ENCODE data around the gene UST. TPM values are rescaled to one million over a fixed set of nuclear protein-coding genes. Genes with fewer than 3 reads are reported as not detected.

UST gene
- total RNA-seq, 2 donors from 2014 or later, result 15.3 to 16.3 TPM

GRCh38 chr6:148935705-148936435 is 189.0 kb downstream of the UST start:
- H3K27ac Mint-ChIP-seq, result no peak overlapping the region
- no peak overlapping the region for H3K9ac ChIP-seq (ENCODE audit: extremely low read depth, low read length, poor library complexity, severe bottlenecking)

GRCh38 chr6:148943451-148943850 is 196.6 kb downstream of the UST start:
- H3K4me3 Mint-ChIP-seq, result no peak overlapping the region
- H3K4me1 Mint-ChIP-seq, result peaks cover 15% of the 10 kb centered on the region
- no peak for TF ChIP-seq CTCF (conservative IDR thresholded peaks at IDR 0.05)
- Histone ChIP-seq H3K4me3 (ENCODE audit: low read length) (no peak overlapping the region), H3K9me3 (ENCODE audit: control insufficient read depth, low read length) (no peaks in the 10 kb centered on the region), H3K27ac (ENCODE audit: low read depth, low read length) (no peak overlapping the region), H3K36me3 (ENCODE audit: control insufficient read depth, insufficient read depth, low read length) (no peaks in the 10 kb centered on the region), H3K27me3 (ENCODE audit: control insufficient read depth, insufficient read depth, low read length, poor library complexity, severe bottlenecking) (no peaks in the 10 kb centered on the region), H3K9ac (ENCODE audit: extremely low read depth, low read length, poor library complexity, severe bottlenecking) (no peak overlapping the region), H3K4me1 (ENCODE audit: control insufficient read depth, insufficient read depth, low read length) (peaks cover 3% of the 10 kb centered on the region)
- WGBS, 2 experiments (ENCODE audit: insufficient coverage in 1 of 2, insufficient read length in 1 of 2), result no CpG with 5 or more reads among the region's 1 CpG
- H3K9me3 Mint-ChIP-seq, result no peaks in the 10 kb centered on the region
- H3K27ac Mint-ChIP-seq, result no peak overlapping the region
- peaks cover 7% of the 10 kb centered on the region for H3K36me3 Mint-ChIP-seq (ENCODE audit: low read depth)
- H3K27me3 Mint-ChIP-seq (ENCODE audit: insufficient read depth), result no peaks in the 10 kb centered on the region
- DNase-seq, result no peak

More at GRCh38 chr6:148935705-148936435, 189.0 kb downstream of the UST start:
- no peaks in the 10 kb centered on the region for H3K9me3 ChIP-seq (ENCODE audit: control insufficient read depth, low read length)
- H3K4me3 ChIP-seq (ENCODE audit: low read length), result no peak overlapping the region
- no peaks in the 10 kb centered on the region for H3K27me3 ChIP-seq (ENCODE audit: control insufficient read depth, insufficient read depth, low read length, poor library complexity, severe bottlenecking)
- Mint-ChIP-seq H3K4me1 (peaks cover 11% of the 10 kb centered on the region), H3K36me3 (ENCODE audit: low read depth) (no peaks in the 10 kb centered on the region), H3K27me3 (ENCODE audit: insufficient read depth) (no peaks in the 10 kb centered on the region), H3K9me3 (no peaks in the 10 kb centered on the region), H3K4me3 (no peak overlapping the region)
- DNase-seq, result no peak
- no peaks in the 10 kb centered on the region for H3K36me3 ChIP-seq (ENCODE audit: control insufficient read depth, insufficient read depth, low read length)
- 89% methylated on average over 7 of the region's 7 CpGs; no CpG with 5 or more reads in 1 of the 2 experiments for WGBS, 2 experiments (ENCODE audit: insufficient coverage in 1 of 2, insufficient read length in 1 of 2)
- peaks cover 5% of the 10 kb centered on the region for H3K4me1 ChIP-seq (ENCODE audit: control insufficient read depth, insufficient read depth, low read length)
- TF ChIP-seq CTCF (conservative IDR thresholded peaks at IDR 0.05), result no peak
- H3K27ac ChIP-seq (ENCODE audit: low read depth, low read length), result no peak overlapping the region

GRCh38 chr6:148944608-148945007 is 197.8 kb downstream of the UST start:
- H3K9me3 ChIP-seq (ENCODE audit: control insufficient read depth, low read length), result no peaks in the 10 kb centered on the region
- 98 to 100% methylated on average over 1 of the region's 1 CpG for whole genome bisulfite sequencing, 2 experiments (ENCODE audit: insufficient coverage in 1 of 2, insufficient read length in 1 of 2)
- H3K36me3 ChIP-seq (ENCODE audit: control insufficient read depth, insufficient read depth, low read length), result no peaks in the 10 kb centered on the region
- Mint-ChIP-seq H3K4me3 (no peak overlapping the region), H3K36me3 (ENCODE audit: low read depth) (peaks cover 7% of the 10 kb centered on the region), H3K27me3 (ENCODE audit: insufficient read depth) (no peaks in the 10 kb centered on the region), H3K9me3 (no peaks in the 10 kb centered on the region), H3K4me1 (peaks cover 15% of the 10 kb centered on the region), H3K27ac (no peak overlapping the region)
- H3K27me3 ChIP-seq (ENCODE audit: control insufficient read depth, insufficient read depth, low read length, poor library complexity, severe bottlenecking), result no peaks in the 10 kb centered on the region
- no peak overlapping the region for H3K27ac ChIP-seq (ENCODE audit: low read depth, low read length)
- no peak for DNase-seq
- H3K4me1 ChIP-seq (ENCODE audit: control insufficient read depth, insufficient read depth, low read length), result peaks cover 3% of the 10 kb centered on the region
- no peak overlapping the region for H3K4me3 ChIP-seq (ENCODE audit: low read length)
- H3K9ac ChIP-seq (ENCODE audit: extremely low read depth, low read length, poor library complexity, severe bottlenecking), result no peak overlapping the region
- no peak for TF ChIP-seq CTCF (conservative IDR thresholded peaks at IDR 0.05)
